Measurements from ENCODE around the gene CYP2C9.

GRCh38 chr10:94991243-94991888 lies 52.9 kb downstream of the CYP2C9 start:
- no peak for TF ChIP-seq CTCF (conservative IDR thresholded peaks at IDR 0.05; ENCODE audit: low read depth in 2 of 2)
- TF ChIP-seq POLR2AphosphoS5 (IDR thresholded peaks at IDR 0.05; ENCODE audit: low read depth) = no peak

Data from GM23338 (cell line).